Panc1 (cell line): ENCODE data around the gene KIF3A. TPM values are rescaled to one million over a fixed set of nuclear protein-coding genes. Genes with fewer than 3 reads are reported as not detected.

Experiments
- ATAC-seq: fragments of 200-7000 bp; cut with Tn5 transposase; 2 replicates; pipeline ENCODE4 v1.9.1; 2020; ENCODE audit warnings: mild to moderate bottlenecking, moderate library complexity
- BruUV-seq: library from RNA; stranded (reverse); fragments of 400-500 nt; replicated peaks from 2 replicates; lab custom pipeline; 2021; lab: Mats Ljungman, UMichigan
- CTCF ChIA-PET: fragments of 300-600 bp; sonication (Branson Sonifier 250); formaldehyde crosslinking; loops from one replicate; lab custom pipeline; 2022; ENCODE audit warnings: antibody characterized with exemption; lab: Charles Lee
- POLR2A ChIA-PET: fragments of 300-600 bp; sonication (Branson Sonifier 250); formaldehyde crosslinking; loops from one replicate; lab custom pipeline; 2022; ENCODE audit warnings: antibody characterized with exemption; lab: Charles Lee
- DNase-seq: peaks from one replicate; pipeline ENCODE4 v3.0.0-alpha.2; 2010; ENCODE audit warnings: low read depth, low spot score
- H3K27ac ChIP-seq: 2 replicates; pipeline ENCODE4 v1.5.1; 2011; ENCODE audit warnings: mild to moderate bottlenecking, low read length, inconsistent platforms
- H3K27me3 ChIP-seq: fragments of 200-500 bp; sonication (Bioruptor generic); 2 replicates; pipeline ENCODE4 v1.6.0; 2014; ENCODE audit warnings: low read length, inconsistent platforms; ENCODE audit not compliant: control insufficient read depth, insufficient read depth
- H3K36me3 ChIP-seq: fragments of 200-500 bp; sonication (Bioruptor generic); 2 replicates; pipeline ENCODE4 v1.5.1; 2014; ENCODE audit warnings: inconsistent platforms, mild to moderate bottlenecking, low read length, moderate library complexity; ENCODE audit not compliant: control insufficient read depth, insufficient read depth
- H3K4me1 ChIP-seq: 2 replicates; pipeline ENCODE4 v1.5.1; 2011; ENCODE audit warnings: inconsistent platforms, mild to moderate bottlenecking, low read length, moderate library complexity; ENCODE audit not compliant: control insufficient read depth, insufficient read depth
- H3K4me3 ChIP-seq, 2 experiments: 2 replicates each; pipeline ENCODE4 v1.5.1; 2011 to 2012; ENCODE audit warnings: low read depth in 2 of 2, low read length in 2 of 2, mild to moderate bottlenecking in 2 of 2, inconsistent platforms in 1 of 2, moderate library complexity in 1 of 2
- H3K9me3 ChIP-seq: fragments of 200-500 bp; sonication (Bioruptor generic); 2 replicates; pipeline ENCODE4 v1.5.1; 2014; ENCODE audit warnings: low read depth, mild to moderate bottlenecking, inconsistent platforms, low read length, moderate library complexity; ENCODE audit not compliant: control insufficient read depth, insufficient read depth
- CTCF ChIP-seq: fragments of 450-650 bp; IDR thresholded peaks from 2 replicates; pipeline ENCODE4 v1.5.1; 2017; ENCODE audit warnings: mild to moderate bottlenecking
- POLR2AphosphoS5 ChIP-seq: IDR thresholded peaks from 2 replicates; pipeline ENCODE4 v1.6.1; 2012; ENCODE audit warnings: mild to moderate bottlenecking, low read depth, low read length, moderate library complexity
- SIN3A ChIP-seq: IDR thresholded peaks from 2 replicates; pipeline ENCODE4 v1.6.1; 2012; ENCODE audit warnings: low read depth, mild to moderate bottlenecking, low read length, moderate library complexity, borderline replicate concordance; ENCODE audit not compliant: insufficient read depth
- TCF7L2 ChIP-seq: IDR thresholded peaks from 2 replicates; pipeline ENCODE4 v1.6.1; 2011; ENCODE audit warnings: mild to moderate bottlenecking, low read depth, low read length, inconsistent platforms
- in situ Hi-C: cut with HindIII; loops from 2 replicates; pipeline ENCODE4 v1.10.0; 2016; ENCODE audit warnings: low sequenced_read_pairs, low pct_unique_long_range_greater_than_20kb
- intact Hi-C: fragments of 100-400 bp; cut with micrococcal nuclease; formaldehyde crosslinking; loops from one replicate; pipeline ENCODE4 v1.10.0; 2022; ENCODE audit not compliant: unreplicated experiment
- total RNA-seq: library from RNA; stranded (reverse); gene quantifications from one replicate; pipeline ENCODE4 v1.2.1, GENCODE V29; 2021; ENCODE audit not compliant: unreplicated experiment
- TF ChIP-seq, protein P1 (sequence below), 2 experiments: IDR thresholded peaks; 2 replicates each; pipeline ENCODE4 v1.6.1; 2011 to 2012; ENCODE audit warnings: low read depth in 2 of 2, control low read depth in 1 of 2, low read length in 1 of 2, mild to moderate bottlenecking in 1 of 2, moderate library complexity in 1 of 2; ENCODE audit not compliant: insufficient read depth in 1 of 2

KIF3A gene
- total RNA-seq, 1 experiment from 2014 or later: 17.1 TPM

- intact Hi-C loops (no loop called here), in situ Hi-C loops (no loop called here)
- TF ChIP-seq SIN3A: no peak
- no peak for TF ChIP-seq POLR2AphosphoS5
- TF ChIP-seq, protein P1, sequence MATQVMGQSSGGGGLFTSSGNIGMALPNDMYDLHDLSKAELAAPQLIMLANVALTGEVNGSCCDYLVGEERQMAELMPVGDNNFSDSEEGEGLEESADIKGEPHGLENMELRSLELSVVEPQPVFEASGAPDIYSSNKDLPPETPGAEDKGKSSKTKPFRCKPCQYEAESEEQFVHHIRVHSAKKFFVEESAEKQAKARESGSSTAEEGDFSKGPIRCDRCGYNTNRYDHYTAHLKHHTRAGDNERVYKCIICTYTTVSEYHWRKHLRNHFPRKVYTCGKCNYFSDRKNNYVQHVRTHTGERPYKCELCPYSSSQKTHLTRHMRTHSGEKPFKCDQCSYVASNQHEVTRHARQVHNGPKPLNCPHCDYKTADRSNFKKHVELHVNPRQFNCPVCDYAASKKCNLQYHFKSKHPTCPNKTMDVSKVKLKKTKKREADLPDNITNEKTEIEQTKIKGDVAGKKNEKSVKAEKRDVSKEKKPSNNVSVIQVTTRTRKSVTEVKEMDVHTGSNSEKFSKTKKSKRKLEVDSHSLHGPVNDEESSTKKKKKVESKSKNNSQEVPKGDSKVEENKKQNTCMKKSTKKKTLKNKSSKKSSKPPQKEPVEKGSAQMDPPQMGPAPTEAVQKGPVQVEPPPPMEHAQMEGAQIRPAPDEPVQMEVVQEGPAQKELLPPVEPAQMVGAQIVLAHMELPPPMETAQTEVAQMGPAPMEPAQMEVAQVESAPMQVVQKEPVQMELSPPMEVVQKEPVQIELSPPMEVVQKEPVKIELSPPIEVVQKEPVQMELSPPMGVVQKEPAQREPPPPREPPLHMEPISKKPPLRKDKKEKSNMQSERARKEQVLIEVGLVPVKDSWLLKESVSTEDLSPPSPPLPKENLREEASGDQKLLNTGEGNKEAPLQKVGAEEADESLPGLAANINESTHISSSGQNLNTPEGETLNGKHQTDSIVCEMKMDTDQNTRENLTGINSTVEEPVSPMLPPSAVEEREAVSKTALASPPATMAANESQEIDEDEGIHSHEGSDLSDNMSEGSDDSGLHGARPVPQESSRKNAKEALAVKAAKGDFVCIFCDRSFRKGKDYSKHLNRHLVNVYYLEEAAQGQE (IDR thresholded peaks at IDR 0.05; ENCODE audit: insufficient read depth in 1 of 2, low read depth in 2 of 2, low read length in 1 of 2): no peak
- no peak for TF ChIP-seq CTCF
- TF ChIP-seq TCF7L2: no peak
- Histone ChIP-seq H3K4me3 (no peak overlapping the region), H3K27ac (no peak overlapping the region), H3K9me3 (no peaks in the 10 kb centered on the region), H3K36me3 (no peaks in the 10 kb centered on the region), H3K27me3 (no peaks in the 10 kb centered on the region), H3K4me1 (no peaks in the 10 kb centered on the region)
- DNase-seq: no peak
- POLR2A ChIA-PET: no interaction called here
- no peak for ATAC-seq
- CTCF ChIA-PET: no interaction called here
- no TSS peak for BruUV-seq
Observed at GRCh38 chr5:132687995-132688394, 49.4 kb downstream of the KIF3A start.

DNA sequence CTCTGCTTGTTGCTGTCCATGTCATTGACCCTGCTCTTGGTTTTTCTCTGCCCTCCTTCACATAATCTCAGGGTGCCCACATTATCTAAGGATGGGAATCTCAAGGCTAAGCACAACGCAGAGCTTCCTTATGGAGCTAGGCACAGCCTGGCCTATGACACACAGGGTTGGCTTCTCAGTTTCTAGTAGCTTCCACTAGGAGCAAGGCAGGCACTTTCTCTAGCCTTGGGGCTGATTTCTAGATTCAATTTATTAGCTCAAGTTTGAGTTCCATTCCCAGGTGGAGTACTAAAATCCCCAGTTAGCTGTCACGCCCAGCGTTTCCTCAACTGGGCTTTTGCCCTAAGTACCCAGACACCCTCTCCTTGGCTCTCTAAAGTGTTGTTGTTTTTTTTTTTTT, 51.2 kb downstream of the KIF3A start:
- H3K4me1 ChIP-seq: no peaks in the 10 kb centered on the region
- no peaks in the 10 kb centered on the region for H3K36me3 ChIP-seq
- DNase-seq: no peak
- no TSS peak for BruUV-seq
- no peak overlapping the region for H3K4me3 ChIP-seq
- H3K9me3 ChIP-seq: no peaks in the 10 kb centered on the region
- intact Hi-C loops: no loop called here
- ChIA-PET CTCF (no interaction called here), POLR2A (no interaction called here)
- H3K27me3 ChIP-seq: no peaks in the 10 kb centered on the region
- in situ Hi-C loops: no loop called here
- ATAC-seq: no peak; the same call in 1 of the 2 replicates
- no peak for TF ChIP-seq SIN3A
- no peak for TF ChIP-seq POLR2AphosphoS5
- TF ChIP-seq CTCF: no peak
- no peak for TF ChIP-seq TCF7L2
- TF ChIP-seq, protein P1 (IDR thresholded peaks at IDR 0.05; ENCODE audit: insufficient read depth in 1 of 2, low read depth in 2 of 2, low read length in 1 of 2): no peak
- H3K27ac ChIP-seq: no peak overlapping the region
